ENCODE data around the gene PEMT. TPM values are rescaled to one million over a fixed set of nuclear protein-coding genes. Genes with fewer than 3 reads are reported as not detected.
A peak's percentile ranks its signal among the peaks of the same experiment; 100 is the strongest.

PEMT gene
- total and polyA plus RNA-seq, 2 of the 4 experiments (the other 2 are of a cell fraction) = 23.3 to 49.5 TPM

DNA sequence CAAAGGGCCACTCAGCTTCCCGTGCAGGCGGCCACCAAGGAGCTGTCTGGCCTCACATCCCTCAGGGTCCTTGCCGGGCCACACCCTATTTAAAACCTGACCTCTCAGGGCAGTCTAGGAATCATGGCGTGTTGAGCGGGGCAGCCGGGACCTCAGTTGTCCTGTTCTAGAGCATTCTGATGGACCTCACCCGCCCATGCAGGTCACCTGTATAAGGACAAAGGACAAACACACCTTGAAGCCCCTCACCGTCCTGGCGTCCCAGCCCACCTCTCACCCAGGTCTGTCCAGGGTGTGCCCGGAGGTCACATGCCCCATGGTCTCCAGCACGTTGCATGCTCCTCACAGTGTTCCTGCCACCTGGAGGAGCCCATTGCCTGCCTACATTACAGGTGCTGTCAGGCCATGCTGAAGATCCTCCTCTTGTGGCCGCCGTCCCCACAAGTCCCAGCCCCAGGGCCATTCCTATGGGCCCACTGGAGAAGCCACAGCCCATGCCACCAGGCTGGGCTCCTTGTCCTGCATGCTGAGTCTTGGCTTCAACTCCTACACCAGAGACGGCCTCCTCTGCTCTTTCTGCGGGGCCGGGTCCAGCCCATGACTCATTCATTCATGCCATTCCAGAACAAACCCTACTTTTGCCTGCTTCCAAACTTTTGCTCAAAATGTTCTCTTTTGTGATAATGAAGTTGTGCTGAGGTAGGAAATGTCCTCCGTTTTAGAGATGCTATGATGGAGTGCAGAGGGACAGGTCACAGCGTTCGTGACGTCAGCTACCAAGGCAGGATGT lies 46.3 kb downstream of the PEMT start:
- H3K4me2 ChIP-seq (ENCODE audit: low read depth, low read length) = peak overlapping the region; percentile 60; the same call in 1 of the 2 replicates
- H3K4ac ChIP-seq (ENCODE audit: low read depth, low read length) = peak overlapping the region; percentile 39; the same call in 1 of the 2 replicates
- H3K79me1 ChIP-seq (ENCODE audit: low read depth in 1 of 2, low read length in 2 of 2) = no peaks in the 10 kb centered on the region
- H3K36me3 ChIP-seq (ENCODE audit: control insufficient read depth, insufficient read depth, low read length) = no peaks in the 10 kb centered on the region
- no peak overlapping the region for H2BK120ac ChIP-seq (ENCODE audit: low read depth, low read length)
- peak overlapping the region; percentile 63; the same call in 1 of the 2 replicates for H3K14ac ChIP-seq (replicated peaks; ENCODE audit: low read depth, low read length)
- H3K27ac ChIP-seq (ENCODE audit: insufficient read depth, low read length) = no peak overlapping the region
- TF ChIP-seq NFE2L2 (IDR thresholded peaks at IDR 0.05; ENCODE audit: low read depth, low read length) (no peak), FOS (IDR thresholded peaks at IDR 0.05; ENCODE audit: low read depth, low read length) (peak; percentile 40; the same call in 1 of the 2 replicates)
- WGBS, 2 experiments (ENCODE audit: extremely low coverage in 2 of 2, insufficient read length in 1 of 2) = 90% methylated on average over 14 of the region's 20 CpGs; no CpG with 5 or more reads in 1 of the 2 experiments
- in situ Hi-C loops (cut with MboI; ENCODE audit: low sequenced_read_pairs) = no loop called here
- no peak overlapping the region for H4K8ac ChIP-seq (ENCODE audit: low read depth in 2 of 2, low read length in 2 of 2)
- ChIA-PET CTCF (no interaction called here), POLR2A (ENCODE audit: unreplicated experiment) (no interaction called here)
- no peak overlapping the region for H2BK5ac ChIP-seq (ENCODE audit: low read depth, low read length, poor library complexity, severe bottlenecking)
- H3K23ac ChIP-seq (ENCODE audit: low read depth, low read length) = 0 out of 2 replicates have a peak overlapping the region, but pooled peaks have one; percentile 71
- peak overlapping the region; percentile 64; the same call in 1 of the 2 replicates for H2AK5ac ChIP-seq (ENCODE audit: low read depth, low read length)
- H3K27me3 ChIP-seq (ENCODE audit: control insufficient read depth, insufficient read depth, low read length) = no peaks in the 10 kb centered on the region
- no peak overlapping the region for H2AFZ ChIP-seq (replicated peaks; ENCODE audit: low read length, poor library complexity)
- intact Hi-C loops (cut with micrococcal nuclease) = no loop called here
- H2BK15ac ChIP-seq (ENCODE audit: low read depth, low read length) = no peak overlapping the region
- H3K9me1 ChIP-seq (ENCODE audit: insufficient read depth, low read length) = peaks cover 12% of the 10 kb centered on the region
- H3K18ac ChIP-seq (ENCODE audit: low read depth, low read length) = no peak overlapping the region
- no TSS peak for BruUV-seq (replicated peaks)
- no peak overlapping the region for H3K4me3 ChIP-seq (ENCODE audit: insufficient read depth, low read depth, low read length)
- DNase-seq (peak; percentile 57), ATAC-seq (ENCODE audit: low read depth) (peak; percentile 98)
- H4K91ac ChIP-seq (ENCODE audit: insufficient read depth, low read depth, low read length) = no peak overlapping the region
- H2AK9ac ChIP-seq (replicated peaks; ENCODE audit: low read depth, low read length, poor library complexity) = peak overlapping the region; percentile 55
- H4K5ac ChIP-seq (ENCODE audit: low read depth, low read length) = no peak overlapping the region
- no peak overlapping the region for H3K9ac ChIP-seq (ENCODE audit: low read depth, low read length)
- dilution Hi-C loops (cut with HindIII; ENCODE audit: low sequenced_read_pairs, unreplicated experiment) = no loop called here
- no peak overlapping the region for H3K56ac ChIP-seq (ENCODE audit: extremely low read depth, insufficient read depth, low read length)
- H4K20me1 ChIP-seq (ENCODE audit: insufficient read depth, low read length) = peaks cover 9% of the 10 kb centered on the region
- peaks cover 9% of the 10 kb centered on the region for H3K4me1 ChIP-seq (ENCODE audit: control insufficient read depth, insufficient read depth, low read length)
- H2BK20ac ChIP-seq (ENCODE audit: low read depth, low read length) = no peak overlapping the region
- no peaks in the 10 kb centered on the region for H3K9me3 ChIP-seq (ENCODE audit: control insufficient read depth, insufficient read depth, low read length)

Data from IMR-90 (cell line).